Thoracic aorta (tissue), 2 donors: Measurements from ENCODE around the gene CFAP92. TPM values are rescaled to one million over a fixed set of nuclear protein-coding genes. Genes with fewer than 3 reads are reported as not detected.

Experiments used
- ATAC-seq: fragments of 150-250 bp; one replicate; pipeline ENCODE4 v1.8.0; 2017; ENCODE audit warnings: low read depth; ENCODE audit not compliant: insufficient number of reproducible peaks, low FRiP score
- DNase-seq: peaks from one replicate; pipeline ENCODE4 v3.0.0-alpha.2; 2020; ENCODE audit warnings: low spot score
- H3K27ac ChIP-seq, 2 donors: fragments of 200-600 bp; sonication (generic); 1 replicate in 1 of 2; 2 replicates in 1 of 2; pipeline ENCODE4 v1.5.1; 2016; ENCODE audit warnings: mild to moderate bottlenecking in 2 of 2, moderate library complexity in 2 of 2
- H3K27me3 ChIP-seq: fragments of 200-600 bp; sonication (generic); replicated peaks from 2 replicates; pipeline ENCODE4 v1.6.0; 2016; ENCODE audit warnings: mild to moderate bottlenecking; ENCODE audit not compliant: insufficient read depth
- H3K36me3 ChIP-seq: fragments of 200-600 bp; sonication (generic); one replicate; pipeline ENCODE4 v1.5.1; 2016
- H3K4me1 ChIP-seq, 2 donors: fragments of 200-600 bp; sonication (generic); 1 replicate in 1 of 2; 2 replicates in 1 of 2; pipeline versions ENCODE4 v1.5.1 to v1.6.0; 2016; ENCODE audit warnings: low read depth in 2 of 2, mild to moderate bottlenecking in 1 of 2; ENCODE audit not compliant: control insufficient read depth in 1 of 2
- H3K4me3 ChIP-seq: fragments of 200-600 bp; sonication (generic); 2 replicates; pipeline ENCODE4 v1.5.1; 2016; ENCODE audit warnings: mild to moderate bottlenecking
- H3K9me3 ChIP-seq: fragments of 200-600 bp; sonication (generic); 2 replicates; pipeline ENCODE4 v1.5.1; 2016
- total RNA-seq, 2 donors: library from RNA; depleted of rRNA; stranded (reverse); fragments of >200 nt; gene quantifications; one replicate each; pipeline versions ENCODE4 v1.1.0 to v1.2.3, GENCODE V29; 2016
- TF ChIP-seq, protein P1 (sequence below): fragments of 200-600 bp; sonication (generic); IDR thresholded peaks from one replicate; pipeline ENCODE4 v1.5.1; 2019; ENCODE audit warnings: antibody characterized with exemption

Gene CFAP92
- total RNA-seq, 2 donors from 2014 or later = 0.68 TPM; not detected in 1

DNA sequence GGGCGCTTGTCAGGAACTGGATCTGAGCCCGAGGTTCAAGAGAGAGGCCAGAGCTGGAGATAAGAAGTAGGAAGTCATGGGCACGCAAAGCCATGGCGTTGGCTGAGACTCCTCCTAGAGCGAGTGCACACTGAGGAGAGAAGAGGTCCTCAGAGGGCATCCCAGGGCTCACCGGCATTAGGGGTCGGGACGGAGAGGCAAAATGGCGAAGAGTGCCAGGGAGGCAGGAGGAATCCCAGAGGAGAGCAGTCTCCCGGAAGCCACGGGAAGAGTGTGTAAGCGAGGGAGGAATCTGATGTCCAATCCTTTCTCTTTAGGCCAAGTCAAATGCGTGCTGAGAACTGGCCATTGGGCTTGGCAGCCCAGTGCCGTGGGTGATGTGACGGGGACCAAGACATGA is 31.2 kb upstream of the CFAP92 start:
- Histone ChIP-seq H3K36me3 (no peaks in the 10 kb centered on the region), H3K4me1 (peaks cover 0 to 3% of the 10 kb centered on the region in 2 donors), H3K4me3 (no peak overlapping the region), H3K27me3 (no peaks in the 10 kb centered on the region), H3K27ac (no peak overlapping the region), H3K9me3 (no peaks in the 10 kb centered on the region)
- ATAC-seq (no peak), DNase-seq (no peak)
- TF ChIP-seq, protein P1, sequence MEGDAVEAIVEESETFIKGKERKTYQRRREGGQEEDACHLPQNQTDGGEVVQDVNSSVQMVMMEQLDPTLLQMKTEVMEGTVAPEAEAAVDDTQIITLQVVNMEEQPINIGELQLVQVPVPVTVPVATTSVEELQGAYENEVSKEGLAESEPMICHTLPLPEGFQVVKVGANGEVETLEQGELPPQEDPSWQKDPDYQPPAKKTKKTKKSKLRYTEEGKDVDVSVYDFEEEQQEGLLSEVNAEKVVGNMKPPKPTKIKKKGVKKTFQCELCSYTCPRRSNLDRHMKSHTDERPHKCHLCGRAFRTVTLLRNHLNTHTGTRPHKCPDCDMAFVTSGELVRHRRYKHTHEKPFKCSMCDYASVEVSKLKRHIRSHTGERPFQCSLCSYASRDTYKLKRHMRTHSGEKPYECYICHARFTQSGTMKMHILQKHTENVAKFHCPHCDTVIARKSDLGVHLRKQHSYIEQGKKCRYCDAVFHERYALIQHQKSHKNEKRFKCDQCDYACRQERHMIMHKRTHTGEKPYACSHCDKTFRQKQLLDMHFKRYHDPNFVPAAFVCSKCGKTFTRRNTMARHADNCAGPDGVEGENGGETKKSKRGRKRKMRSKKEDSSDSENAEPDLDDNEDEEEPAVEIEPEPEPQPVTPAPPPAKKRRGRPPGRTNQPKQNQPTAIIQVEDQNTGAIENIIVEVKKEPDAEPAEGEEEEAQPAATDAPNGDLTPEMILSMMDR = no peak

DNA sequence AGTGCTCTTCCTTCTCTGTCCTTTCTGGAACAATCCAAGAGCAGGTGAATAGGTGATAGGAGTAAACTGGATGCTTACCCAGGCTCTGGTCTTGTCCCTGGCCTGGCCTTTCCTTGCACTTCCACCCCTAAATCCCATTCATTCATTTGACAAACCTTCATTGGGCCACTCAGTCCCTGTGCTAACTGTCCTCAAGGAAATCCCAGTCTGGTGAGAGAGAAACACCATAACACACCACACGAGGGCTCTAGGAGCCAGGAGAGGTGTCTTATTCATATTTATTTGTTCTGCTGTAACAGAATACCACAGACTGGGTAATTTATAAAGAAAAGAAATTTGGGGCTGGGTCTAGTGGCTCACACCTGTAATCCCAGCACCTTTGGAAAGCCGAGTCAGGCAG is 30.0 kb upstream of the CFAP92 start:
- no peak for ATAC-seq
- DNase-seq = no peak
- Histone ChIP-seq H3K27ac (no peak overlapping the region), H3K4me3 (no peak overlapping the region), H3K9me3 (no peaks in the 10 kb centered on the region), H3K4me1 (peaks cover 0 to 3% of the 10 kb centered on the region in 2 donors), H3K36me3 (no peaks in the 10 kb centered on the region), H3K27me3 (no peaks in the 10 kb centered on the region)
- TF ChIP-seq, protein P1 = no peak

DNA sequence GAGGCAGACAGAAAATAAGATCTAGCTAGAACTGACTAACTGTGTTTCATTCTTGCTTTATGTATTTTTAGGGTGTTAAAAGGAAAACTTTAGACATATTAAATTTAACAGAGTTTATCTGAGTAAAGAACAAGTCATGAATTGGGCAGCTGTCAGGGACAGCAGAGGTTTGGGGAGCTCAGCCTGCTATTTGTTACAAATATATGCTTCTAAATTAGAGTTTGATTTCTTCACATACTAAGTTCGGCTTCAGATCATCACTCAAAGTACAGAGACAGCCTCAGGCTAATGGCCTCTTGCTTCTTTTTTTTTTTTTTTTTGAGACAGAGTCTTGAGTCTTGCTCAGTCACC is 29.1 kb upstream of the CFAP92 start:
- TF ChIP-seq, protein P1 = no peak
- no peaks in the 10 kb centered on the region for H3K9me3 ChIP-seq
- no peak overlapping the region for H3K4me3 ChIP-seq
- H3K36me3 ChIP-seq = no peaks in the 10 kb centered on the region
- no peaks in the 10 kb centered on the region for H3K27me3 ChIP-seq
- ATAC-seq (no peak), DNase-seq (no peak)
- H3K4me1 ChIP-seq = peaks cover 0 to 3% of the 10 kb centered on the region in 2 donors
- H3K27ac ChIP-seq = no peak overlapping the region

DNA sequence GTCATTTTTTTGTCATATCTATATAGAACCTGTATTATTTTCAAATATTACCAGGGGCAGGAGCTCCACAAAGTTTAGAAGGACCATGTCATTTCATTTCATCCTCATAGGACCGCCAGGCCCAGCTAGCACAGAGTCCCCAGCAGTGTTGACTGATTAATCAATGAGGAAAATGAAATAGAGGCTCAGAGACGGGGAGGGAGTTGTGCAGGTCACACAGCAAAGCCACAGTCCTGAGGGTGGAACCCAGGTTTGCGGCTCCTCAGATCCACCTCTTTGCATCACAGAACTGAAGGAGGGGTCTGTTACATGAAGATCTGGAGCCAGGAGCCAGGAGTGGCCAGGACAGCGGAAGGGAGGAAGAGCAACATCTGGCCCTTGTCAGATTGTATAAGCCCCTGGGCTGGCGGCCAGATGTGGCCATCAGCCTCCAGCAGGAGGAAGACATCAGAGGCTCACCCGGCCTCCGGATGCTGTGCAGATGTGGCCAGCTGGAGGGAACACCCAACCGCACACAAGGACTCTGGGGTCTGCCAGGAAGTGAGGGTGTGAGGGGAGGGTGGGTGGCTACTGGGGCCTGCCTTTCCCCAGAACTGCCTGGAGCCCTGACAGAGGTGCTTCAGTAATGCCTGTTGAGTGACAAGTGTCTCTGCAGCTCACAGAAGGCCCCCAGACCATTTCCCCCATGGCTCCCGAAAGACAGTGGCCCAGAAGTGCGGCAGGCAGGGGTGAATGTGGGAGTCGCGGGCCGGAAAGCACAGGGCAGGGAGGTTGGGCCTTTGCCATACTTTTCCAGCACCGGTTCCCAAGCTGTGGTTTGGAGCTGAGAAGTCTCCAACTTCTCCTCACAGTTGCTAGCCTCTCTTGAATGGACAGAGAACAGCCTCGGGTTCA is 28.5 kb upstream of the CFAP92 start:
- no peak for DNase-seq
- ATAC-seq = no peak
- Histone ChIP-seq H3K27ac (no peak overlapping the region), H3K27me3 (no peaks in the 10 kb centered on the region), H3K9me3 (no peaks in the 10 kb centered on the region), H3K4me3 (no peak overlapping the region), H3K36me3 (no peaks in the 10 kb centered on the region), H3K4me1 (peaks cover 0 to 3% of the 10 kb centered on the region in 2 donors)
- TF ChIP-seq, protein P1 = no peak

DNA sequence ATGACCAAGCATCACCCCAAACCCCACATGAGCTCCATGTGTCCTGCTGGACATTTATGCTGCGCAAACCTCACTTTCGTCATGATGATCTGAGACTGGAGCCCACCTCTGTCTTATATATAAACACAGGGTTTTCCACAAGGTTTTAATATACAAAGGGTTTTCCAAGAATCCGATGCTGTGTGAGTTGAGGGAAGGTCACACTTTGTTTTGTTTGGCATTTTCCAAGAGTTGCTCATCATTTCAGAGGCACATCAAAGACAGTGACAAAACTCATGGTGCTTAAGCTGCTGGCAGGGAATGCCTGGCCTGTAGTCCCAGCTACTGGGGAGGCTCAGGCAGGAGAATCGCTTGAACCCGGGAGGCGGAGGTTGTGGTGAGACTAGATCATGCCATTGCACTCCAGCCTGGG is 27.3 kb upstream of the CFAP92 start:
- DNase-seq (no peak), ATAC-seq (no peak)
- no peak overlapping the region for H3K4me3 ChIP-seq
- H3K27me3 ChIP-seq = no peaks in the 10 kb centered on the region
- TF ChIP-seq, protein P1 = no peak
- H3K27ac ChIP-seq = no peak overlapping the region
- H3K9me3 ChIP-seq = no peaks in the 10 kb centered on the region
- H3K36me3 ChIP-seq = no peaks in the 10 kb centered on the region
- H3K4me1 ChIP-seq = no peaks in the 10 kb centered on the region
